Esophagus muscularis mucosa (tissue), 4 donors: ENCODE results near the gene DAO. TPM values are rescaled to one million over a fixed set of nuclear protein-coding genes. Genes with fewer than 3 reads are reported as not detected.

Experiments
- DNase-seq: peaks from one replicate; pipeline ENCODE4 v3.0.0-alpha.2; 2017; ENCODE audit errors: extremely low spot score
- H3K27ac ChIP-seq, 4 donors: fragments of 200-600 bp; sonication (generic); replicated peaks in 1 of 4; 1 replicate in 3 of 4; 2 replicates in 1 of 4; pipeline ENCODE4 v1.5.1; 2016 to 2019; ENCODE audit warnings: mild to moderate bottlenecking in 1 of 4
- H3K27me3 ChIP-seq, 4 donors: fragments of 200-600 bp; sonication (generic); one replicate each; pipeline versions ENCODE4 v1.5.1 to v1.6.0; 2016 to 2019
- H3K36me3 ChIP-seq, 4 donors: fragments of 200-600 bp; sonication (generic); one replicate each; pipeline ENCODE4 v1.5.1; 2016 to 2019
- H3K4me1 ChIP-seq, 4 donors: fragments of 200-600 bp; sonication (generic); one replicate each; pipeline ENCODE4 v1.5.1; 2016 to 2019
- H3K4me3 ChIP-seq, 4 donors: fragments of 200-600 bp; sonication (generic); 1 replicate in 2 of 4; 2 replicates in 2 of 4; pipeline ENCODE4 v1.5.1; 2016 to 2019; ENCODE audit warnings: mild to moderate bottlenecking in 4 of 4, moderate library complexity in 1 of 4
- H3K9me3 ChIP-seq, 4 donors: fragments of 200-600 bp; sonication (generic); 1 replicate in 3 of 4; 2 replicates in 1 of 4; pipeline ENCODE4 v1.5.1; 2016 to 2019
- EP300 ChIP-seq: sonication (generic); formaldehyde crosslinking; IDR thresholded peaks from one replicate; pipeline ENCODE4 v1.6.1; 2017; ENCODE audit warnings: antibody characterized with exemption
- POLR2A ChIP-seq: fragments of 450-650 bp; IDR thresholded peaks from one replicate; pipeline ENCODE4 v1.6.1; 2017; ENCODE audit warnings: antibody characterized with exemption, moderate library complexity, mild to moderate bottlenecking, low read depth
- POLR2AphosphoS5 ChIP-seq, 2 donors: sonication (generic); formaldehyde crosslinking; IDR thresholded peaks; one replicate each; pipeline ENCODE4 v1.6.1; 2017; ENCODE audit warnings: antibody characterized with exemption in 2 of 2
- WGBS: methylation state at CpG from one replicate; pipeline ENCODE4 v1.1.5; 2018; 5-methylcytosine and 5-hydroxymethylcytosine counted together
- intact Hi-C: fragments of 100-400 bp; cut with DNase I; formaldehyde crosslinking; loops from one replicate; pipeline ENCODE4 v1.15.1; 2023
- total RNA-seq, 4 donors: library from RNA; depleted of rRNA; stranded (reverse); fragments of >200 nt; gene quantifications; one replicate each; pipeline versions ENCODE4 v1.1.0 to v1.2.1, GENCODE V29; 2016
- TF ChIP-seq, protein P1 (sequence below), 3 experiments: fragments of 200-600 bp in 2 of 3; fragments of 450-650 bp in 1 of 3; sonication (generic) in 2 of 3; IDR thresholded peaks; one replicate each; pipeline ENCODE4 v1.5.1; 2017 to 2019; ENCODE audit warnings: antibody characterized with exemption in 3 of 3, mild to moderate bottlenecking in 2 of 3, moderate library complexity in 1 of 3

Gene DAO
- total RNA-seq, 4 donors from 2014 or later: not detected

DNA sequence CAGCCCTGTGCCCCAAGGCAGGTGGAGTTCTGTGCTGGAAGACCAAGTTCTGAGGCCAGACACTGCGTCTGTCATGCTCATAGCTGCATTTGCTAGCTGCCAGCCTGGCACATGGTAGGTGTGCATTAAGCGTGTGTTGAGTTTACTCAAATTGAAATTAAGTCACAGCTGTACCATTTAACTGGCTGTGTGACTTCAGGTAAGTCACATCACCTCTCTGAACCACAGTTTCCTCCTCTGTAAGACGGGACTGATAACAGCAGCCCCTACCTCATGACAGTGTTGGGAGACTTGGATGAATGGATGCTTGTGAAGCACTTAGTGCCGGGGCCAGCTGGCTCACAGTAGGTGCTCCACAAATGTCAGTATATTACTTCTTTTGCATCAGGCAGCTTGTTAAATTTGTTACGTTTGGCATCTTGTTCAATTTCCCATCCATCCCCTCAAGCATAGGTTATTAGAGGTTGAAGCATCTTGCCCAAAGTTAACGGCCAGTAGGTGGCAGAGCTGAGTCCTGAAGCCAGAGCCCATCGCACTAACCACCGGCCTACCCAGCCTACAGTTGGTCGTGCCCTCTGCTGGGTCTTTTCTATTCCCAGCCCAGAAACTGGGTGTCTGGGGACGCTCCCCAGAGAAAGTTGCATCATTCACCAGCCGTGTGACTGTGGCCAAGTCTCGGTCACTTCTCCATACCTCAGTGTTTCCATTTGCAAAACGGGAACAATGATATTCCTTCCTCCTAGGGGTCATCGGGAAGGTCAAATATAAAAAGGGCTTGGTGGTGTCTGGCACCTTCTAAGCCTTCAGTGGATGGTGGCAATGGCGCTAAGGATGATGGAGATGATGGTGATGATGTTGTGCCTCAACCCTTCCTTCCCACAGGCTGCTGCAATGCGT is 4.5 kb downstream of the DAO start:
- H3K9me3 ChIP-seq: no peaks in the 10 kb centered on the region
- no peak overlapping the region for H3K4me3 ChIP-seq
- intact Hi-C loops: no loop called here
- WGBS: 59% methylated on average over 16 of the region's 16 CpGs
- no peak for TF ChIP-seq POLR2A
- TF ChIP-seq, protein P1, sequence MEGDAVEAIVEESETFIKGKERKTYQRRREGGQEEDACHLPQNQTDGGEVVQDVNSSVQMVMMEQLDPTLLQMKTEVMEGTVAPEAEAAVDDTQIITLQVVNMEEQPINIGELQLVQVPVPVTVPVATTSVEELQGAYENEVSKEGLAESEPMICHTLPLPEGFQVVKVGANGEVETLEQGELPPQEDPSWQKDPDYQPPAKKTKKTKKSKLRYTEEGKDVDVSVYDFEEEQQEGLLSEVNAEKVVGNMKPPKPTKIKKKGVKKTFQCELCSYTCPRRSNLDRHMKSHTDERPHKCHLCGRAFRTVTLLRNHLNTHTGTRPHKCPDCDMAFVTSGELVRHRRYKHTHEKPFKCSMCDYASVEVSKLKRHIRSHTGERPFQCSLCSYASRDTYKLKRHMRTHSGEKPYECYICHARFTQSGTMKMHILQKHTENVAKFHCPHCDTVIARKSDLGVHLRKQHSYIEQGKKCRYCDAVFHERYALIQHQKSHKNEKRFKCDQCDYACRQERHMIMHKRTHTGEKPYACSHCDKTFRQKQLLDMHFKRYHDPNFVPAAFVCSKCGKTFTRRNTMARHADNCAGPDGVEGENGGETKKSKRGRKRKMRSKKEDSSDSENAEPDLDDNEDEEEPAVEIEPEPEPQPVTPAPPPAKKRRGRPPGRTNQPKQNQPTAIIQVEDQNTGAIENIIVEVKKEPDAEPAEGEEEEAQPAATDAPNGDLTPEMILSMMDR (IDR thresholded peaks at IDR 0.05): peak; percentile 10 to 50 (median 34)
- no peak overlapping the region for H3K27ac ChIP-seq
- no peaks in the 10 kb centered on the region for H3K4me1 ChIP-seq
- DNase-seq: no peak
- H3K27me3 ChIP-seq: peaks cover 0 to 6% (median 0%) of the 10 kb centered on the region in 4 donors
- no peaks in the 10 kb centered on the region for H3K36me3 ChIP-seq

DNA sequence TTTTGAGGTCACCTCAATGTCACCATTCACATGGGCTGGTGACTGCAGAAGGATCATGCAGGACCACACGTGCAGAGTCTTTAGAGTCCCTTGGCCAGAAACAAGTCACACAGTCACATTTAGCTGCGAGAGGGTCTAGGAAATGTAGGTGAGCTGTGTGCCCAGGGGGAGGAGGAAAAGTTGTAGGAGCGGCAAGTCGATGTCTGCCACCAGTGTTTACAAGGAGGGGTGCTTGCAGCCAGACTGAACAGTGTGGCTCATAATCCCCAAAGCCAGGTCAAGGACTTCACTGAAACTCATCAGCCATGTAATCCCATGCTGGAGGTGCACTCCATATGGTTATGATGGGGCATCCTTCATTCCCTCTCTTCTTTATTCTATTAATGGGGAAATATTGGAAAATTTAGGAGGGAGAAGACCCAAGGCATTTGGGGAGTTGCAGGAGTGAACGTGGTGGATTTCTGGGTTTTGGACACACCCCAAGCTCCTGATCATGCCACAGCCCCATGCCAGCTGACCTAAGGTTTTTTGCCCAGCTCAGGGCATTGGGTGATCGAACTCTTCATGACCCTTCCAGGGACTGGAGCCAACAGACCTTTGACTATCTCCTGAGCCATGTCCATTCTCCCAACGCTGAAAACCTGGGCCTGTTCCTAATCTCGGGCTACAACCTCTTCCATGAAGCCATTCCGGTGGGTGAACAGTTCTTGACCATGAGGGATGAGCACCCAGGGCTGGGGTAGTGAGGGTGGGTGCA is 7.2 kb downstream of the DAO start:
- 83% methylated on average over 9 of the region's 9 CpGs for WGBS
- no peak overlapping the region for H3K27ac ChIP-seq
- no peak for DNase-seq
- intact Hi-C loops: no loop called here
- TF ChIP-seq EP300: no peak
- H3K36me3 ChIP-seq: no peaks in the 10 kb centered on the region
- no peaks in the 10 kb centered on the region for H3K4me1 ChIP-seq
- no peaks in the 10 kb centered on the region for H3K27me3 ChIP-seq
- H3K9me3 ChIP-seq: peaks cover 0 to 13% (median 0%) of the 10 kb centered on the region in 4 donors
- H3K4me3 ChIP-seq: no peak overlapping the region

DNA sequence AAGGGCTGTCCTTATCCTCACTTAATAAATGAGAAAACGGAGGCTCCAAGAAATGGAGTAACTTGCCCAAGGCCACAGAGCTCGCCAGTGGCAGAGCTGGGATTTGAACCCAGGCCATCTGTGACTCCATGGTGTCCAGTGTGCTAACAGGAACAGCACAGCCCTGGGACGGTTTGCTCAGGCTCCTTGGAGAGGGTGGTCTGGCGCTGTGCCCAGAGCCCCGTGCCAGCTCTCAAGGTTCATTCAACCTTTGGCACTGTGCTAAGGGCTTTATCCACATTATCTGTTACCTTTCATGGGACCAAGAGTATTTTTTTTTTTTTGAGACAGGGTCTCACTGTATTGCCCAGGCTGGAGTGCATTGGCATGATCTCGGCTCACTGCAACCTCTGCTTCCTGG is 8.1 kb downstream of the DAO start:
- intact Hi-C loops: no loop called here
- TF ChIP-seq EP300 (no peak), POLR2AphosphoS5 (IDR thresholded peaks at IDR 0.05) (no peak), POLR2A (no peak)
- TF ChIP-seq, protein P1 (IDR thresholded peaks at IDR 0.05): no peak
- no peaks in the 10 kb centered on the region for H3K4me1 ChIP-seq
- DNase-seq: no peak
- H3K36me3 ChIP-seq: no peaks in the 10 kb centered on the region
- peaks cover 0 to 13% (median 0%) of the 10 kb centered on the region in 4 donors for H3K9me3 ChIP-seq
- WGBS: 67% methylated on average over 5 of the region's 6 CpGs
- H3K27me3 ChIP-seq: no peaks in the 10 kb centered on the region
- no peak overlapping the region for H3K4me3 ChIP-seq
- no peak overlapping the region for H3K27ac ChIP-seq

DNA sequence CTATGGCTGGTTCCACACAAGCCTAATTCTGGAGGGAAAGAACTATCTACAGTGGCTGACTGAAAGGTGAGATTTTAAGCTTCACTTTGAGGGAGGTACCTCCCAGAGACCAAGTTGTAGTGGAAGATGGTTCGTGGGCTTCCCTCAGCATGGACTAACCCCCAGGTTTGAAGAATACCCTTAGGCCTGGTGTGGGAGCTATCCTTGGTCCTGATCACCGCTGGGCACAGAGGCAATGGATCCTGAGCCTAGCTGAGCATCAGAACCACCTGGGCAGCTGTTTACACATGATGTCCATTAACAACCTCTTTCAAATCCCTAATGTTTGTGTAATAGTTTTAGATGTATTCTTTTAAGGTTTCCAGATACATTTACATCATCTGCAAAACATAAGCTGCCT is 10.3 kb downstream of the DAO start:
- H3K27me3 ChIP-seq: no peaks in the 10 kb centered on the region
- H3K36me3 ChIP-seq: no peaks in the 10 kb centered on the region
- H3K9me3 ChIP-seq: peaks cover 0 to 13% (median 0%) of the 10 kb centered on the region in 4 donors
- WGBS: 61% methylated on average over 2 of the region's 2 CpGs
- no peak overlapping the region for H3K4me3 ChIP-seq
- no peak for TF ChIP-seq EP300
- TF ChIP-seq, protein P1 (IDR thresholded peaks at IDR 0.05): no peak
- TF ChIP-seq POLR2A: no peak
- TF ChIP-seq POLR2AphosphoS5 (IDR thresholded peaks at IDR 0.05): no peak
- intact Hi-C loops: no loop called here
- no peak for DNase-seq
- no peaks in the 10 kb centered on the region for H3K4me1 ChIP-seq
- no peak overlapping the region for H3K27ac ChIP-seq

DNA sequence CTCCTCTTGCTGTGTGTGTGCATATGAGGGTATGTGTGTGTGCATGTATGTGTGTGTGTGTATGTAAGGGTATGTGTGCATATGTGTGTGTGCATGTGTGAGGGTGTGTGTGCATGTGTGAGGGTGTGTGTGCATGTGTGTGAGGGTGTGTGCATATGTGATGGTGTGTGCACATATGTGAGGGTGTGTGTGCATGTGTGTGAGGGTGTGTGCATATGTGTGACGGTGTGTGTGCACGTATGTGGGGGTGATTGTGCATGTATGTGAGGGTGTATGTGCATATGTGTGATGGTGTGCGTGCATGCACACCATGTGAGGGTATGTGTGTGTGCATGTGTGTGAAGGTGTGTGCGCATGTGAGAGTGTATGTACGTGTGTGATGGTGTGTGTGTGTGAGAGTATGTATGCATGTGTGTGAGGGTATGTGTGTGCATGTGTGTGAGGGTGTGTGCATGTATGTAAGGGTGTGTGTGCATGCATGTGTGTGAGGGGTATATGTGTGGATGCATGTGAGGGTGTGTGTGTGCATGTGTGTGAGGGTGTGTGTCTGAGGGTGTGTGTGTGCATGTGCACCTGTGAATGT is 15.4 kb downstream of the DAO start:
- no peaks in the 10 kb centered on the region for H3K4me1 ChIP-seq
- DNase-seq: no peak
- H3K9me3 ChIP-seq: peaks cover 0 to 7% (median 0%) of the 10 kb centered on the region in 4 donors
- H3K27me3 ChIP-seq: peaks cover 0 to 4% (median 0%) of the 10 kb centered on the region in 4 donors
- no peak overlapping the region for H3K4me3 ChIP-seq
- whole genome bisulfite sequencing: 75% methylated on average over 5 of the region's 5 CpGs
- no peak overlapping the region for H3K27ac ChIP-seq
- no peaks in the 10 kb centered on the region for H3K36me3 ChIP-seq
- intact Hi-C loops: no loop called here
- TF ChIP-seq, protein P1 (IDR thresholded peaks at IDR 0.05): no peak
- TF ChIP-seq POLR2A (no peak), POLR2AphosphoS5 (IDR thresholded peaks at IDR 0.05) (no peak), EP300 (no peak)
